Astrocyte (in vitro differentiated cells and primary cell): ENCODE results near the gene DCAKD. TPM values are rescaled to one million over a fixed set of nuclear protein-coding genes. Genes with fewer than 3 reads are reported as not detected.

Experiments
- DNase-seq: peaks from one replicate; pipeline ENCODE4 v3.0.0-alpha.2; 2010; ENCODE audit warnings: low read depth
- FAIRE-seq: peaks from 2 replicates; lab custom pipeline; 2011; peaks lifted over from hg19 to GRCh38; lab: Jason Lieb, UNC
- H2AFZ ChIP-seq: 2 replicates; pipeline ENCODE4 v1.6.0; 2012; ENCODE audit warnings: low read depth, low read length, inconsistent platforms
- H3K27ac ChIP-seq: 2 replicates; pipeline ENCODE4 v1.5.1; 2011; ENCODE audit warnings: low read depth, low read length, inconsistent platforms
- H3K27me3 ChIP-seq: 2 replicates; pipeline ENCODE4 v1.6.0; 2011; ENCODE audit warnings: low read length, inconsistent platforms; ENCODE audit not compliant: insufficient read depth
- H3K36me3 ChIP-seq: 2 replicates; pipeline ENCODE4 v1.5.1; 2011; ENCODE audit warnings: low read length, inconsistent platforms; ENCODE audit not compliant: insufficient read depth
- H3K4me1 ChIP-seq: 2 replicates; pipeline ENCODE4 v1.5.1; 2011; ENCODE audit warnings: low read length, inconsistent platforms; ENCODE audit not compliant: insufficient read depth
- H3K4me2 ChIP-seq: 2 replicates; pipeline ENCODE4 v1.6.0; 2012; ENCODE audit warnings: low read length, inconsistent platforms
- H3K4me3 ChIP-seq: 2 replicates; pipeline ENCODE4 v1.5.1; 2011; ENCODE audit warnings: low read depth, mild to moderate bottlenecking, low read length, inconsistent platforms; ENCODE audit not compliant: insufficient read depth
- H3K79me2 ChIP-seq: 2 replicates; pipeline ENCODE4 v1.6.0; 2012; ENCODE audit warnings: mild to moderate bottlenecking, low read length, inconsistent platforms; ENCODE audit not compliant: insufficient read depth
- H3K9ac ChIP-seq: 2 replicates; pipeline ENCODE4 v1.6.0; 2012; ENCODE audit warnings: mild to moderate bottlenecking, low read length, inconsistent platforms
- H3K9me3 ChIP-seq: 2 replicates; pipeline ENCODE4 v1.5.1; 2012; ENCODE audit warnings: low read depth, mild to moderate bottlenecking, low read length, inconsistent platforms; ENCODE audit not compliant: insufficient read depth
- H4K20me1 ChIP-seq: 2 replicates; pipeline ENCODE4 v1.6.0; 2012; ENCODE audit warnings: low read length, inconsistent platforms; ENCODE audit not compliant: insufficient read depth
- H3K27ac Mint-ChIP-seq: one replicate; pipeline ENCODE4 v1.8.0; 2021; ENCODE audit warnings: mild to moderate bottlenecking, mixed read lengths; ENCODE audit not compliant: unreplicated experiment
- H3K27me3 Mint-ChIP-seq: one replicate; pipeline ENCODE4 v1.8.0; 2021; ENCODE audit warnings: low read depth, mixed read lengths; ENCODE audit not compliant: unreplicated experiment
- H3K36me3 Mint-ChIP-seq: one replicate; pipeline ENCODE4 v1.8.0; 2021; ENCODE audit warnings: low read depth, mixed read lengths; ENCODE audit not compliant: unreplicated experiment
- H3K4me1 Mint-ChIP-seq: one replicate; pipeline ENCODE4 v1.8.0; 2021; ENCODE audit warnings: low read depth, mixed read lengths; ENCODE audit not compliant: unreplicated experiment
- H3K4me3 Mint-ChIP-seq: one replicate; pipeline ENCODE4 v1.8.0; 2021; ENCODE audit warnings: mild to moderate bottlenecking, moderate library complexity, mixed read lengths; ENCODE audit not compliant: unreplicated experiment
- H3K9me3 Mint-ChIP-seq: one replicate; pipeline ENCODE4 v1.8.0; 2021; ENCODE audit warnings: mild to moderate bottlenecking, mixed read lengths; ENCODE audit not compliant: unreplicated experiment
- CTCF ChIP-seq: IDR thresholded peaks from 2 replicates; pipeline ENCODE4 v1.5.1; 2011; ENCODE audit warnings: low read depth, mild to moderate bottlenecking, inconsistent platforms, low read length, moderate library complexity; ENCODE audit not compliant: insufficient read depth
- EZH2 ChIP-seq: IDR thresholded peaks from 2 replicates; pipeline ENCODE4 v1.6.1; 2012; ENCODE audit warnings: mild to moderate bottlenecking, low read length, inconsistent platforms; ENCODE audit not compliant: insufficient read depth
- total RNA-seq: library from RNA; stranded (reverse); gene quantifications from 2 replicates; pipeline ENCODE4 v1.2.1, GENCODE V29; 2021

DCAKD gene
- total RNA-seq, 1 donor from 2014 or later: 34.8 TPM

GRCh38 chr17:45067637-45068036 is 16.2 kb upstream of the DCAKD start:
- H3K4me1 ChIP-seq: peaks cover 4% of the 10 kb centered on the region
- Mint-ChIP-seq H3K9me3 (no peaks in the 10 kb centered on the region), H3K36me3 (peaks cover 11% of the 10 kb centered on the region), H3K4me1 (peaks cover 11% of the 10 kb centered on the region), H3K27me3 (no peaks in the 10 kb centered on the region), H3K4me3 (no peak overlapping the region), H3K27ac (no peak overlapping the region)
- H3K36me3 ChIP-seq: peaks cover 9% of the 10 kb centered on the region
- TF ChIP-seq EZH2 (no peak), CTCF (no peak)
- H3K27me3 ChIP-seq: no peaks in the 10 kb centered on the region
- H2AFZ ChIP-seq: no peak overlapping the region
- H3K4me2 ChIP-seq: no peak overlapping the region
- H3K79me2 ChIP-seq: peaks cover 94% of the 10 kb centered on the region
- no peak for DNase-seq
- no peak overlapping the region for H3K4me3 ChIP-seq
- H4K20me1 ChIP-seq: peaks cover 74% of the 10 kb centered on the region
- no peak overlapping the region for H3K9ac ChIP-seq
- H3K9me3 ChIP-seq: no peaks in the 10 kb centered on the region
- FAIRE-seq: no peak
- H3K27ac ChIP-seq: no peak overlapping the region

GRCh38 chr17:45063198-45063597 is 11.8 kb upstream of the DCAKD start:
- peaks cover 48% of the 10 kb centered on the region for H4K20me1 ChIP-seq
- no peak overlapping the region for H3K4me2 ChIP-seq
- no peak overlapping the region for H3K27ac ChIP-seq
- no peak overlapping the region for H3K9ac ChIP-seq
- no peak overlapping the region for H3K4me3 ChIP-seq
- Mint-ChIP-seq H3K4me1 (peaks cover 10% of the 10 kb centered on the region), H3K27me3 (no peaks in the 10 kb centered on the region), H3K27ac (no peak overlapping the region), H3K4me3 (peak overlapping the region; percentile 60), H3K9me3 (no peaks in the 10 kb centered on the region), H3K36me3 (peaks cover 5% of the 10 kb centered on the region)
- peaks cover 9% of the 10 kb centered on the region for H3K4me1 ChIP-seq
- H3K9me3 ChIP-seq: no peaks in the 10 kb centered on the region
- FAIRE-seq (no peak), DNase-seq (no peak)
- no peak for TF ChIP-seq CTCF
- H3K79me2 ChIP-seq: peaks cover 92% of the 10 kb centered on the region
- no peaks in the 10 kb centered on the region for H3K36me3 ChIP-seq
- no peaks in the 10 kb centered on the region for H3K27me3 ChIP-seq
- H2AFZ ChIP-seq: no peak overlapping the region

- peak overlapping the region; percentile 98 for H2AFZ ChIP-seq
- H3K79me2 ChIP-seq: peaks cover 77% of the 10 kb centered on the region
- no peaks in the 10 kb centered on the region for H3K27me3 ChIP-seq
- Mint-ChIP-seq H3K36me3 (peaks cover 1% of the 10 kb centered on the region), H3K27me3 (no peaks in the 10 kb centered on the region), H3K4me3 (peak overlapping the region; percentile 99), H3K4me1 (peaks cover 10% of the 10 kb centered on the region), H3K9me3 (no peaks in the 10 kb centered on the region), H3K27ac (peak overlapping the region; percentile 100)
- no peaks in the 10 kb centered on the region for H3K36me3 ChIP-seq
- peak overlapping the region; percentile 98 for H3K4me3 ChIP-seq
- peaks cover 9% of the 10 kb centered on the region for H3K4me1 ChIP-seq
- TF ChIP-seq EZH2 (no peak), CTCF (no peak)
- peak overlapping the region; percentile 99 for H3K9ac ChIP-seq
- no peaks in the 10 kb centered on the region for H3K9me3 ChIP-seq
- DNase-seq (no peak), FAIRE-seq (no peak)
- peak overlapping the region; percentile 99 for H3K27ac ChIP-seq
- peaks cover 33% of the 10 kb centered on the region for H4K20me1 ChIP-seq
- peak overlapping the region; percentile 82 for H3K4me2 ChIP-seq
These were observed 10.3 kb upstream of the DCAKD start for GRCh38 chr17:45061606-45062205.
